NT2/D1 (cell line): ENCODE results near the gene TRAPPC4.

Experiments used
- DNase-seq: peaks from one replicate; pipeline ENCODE4 v3.0.0-alpha.2; 2011; ENCODE audit warnings: low read depth, low spot score
- H3K27me3 ChIP-seq: 2 replicates; pipeline ENCODE4 v1.6.0; 2011; ENCODE audit warnings: mild to moderate bottlenecking; ENCODE audit not compliant: insufficient read length, insufficient read depth
- H3K36me3 ChIP-seq: 2 replicates; pipeline ENCODE4 v1.6.1; 2011; ENCODE audit warnings: mild to moderate bottlenecking, low read length, mixed read lengths; ENCODE audit not compliant: insufficient read depth, insufficient read length
- H3K4me1 ChIP-seq: 2 replicates; pipeline ENCODE4 v1.5.1; 2011; ENCODE audit not compliant: insufficient read depth, insufficient read length
- H3K4me3 ChIP-seq: 2 replicates; pipeline ENCODE4 v1.5.1; 2011; ENCODE audit warnings: low read depth; ENCODE audit not compliant: insufficient read length
- H3K9ac ChIP-seq: 2 replicates; pipeline ENCODE4 v1.6.0; 2011; ENCODE audit warnings: low read depth; ENCODE audit not compliant: insufficient read length
- H3K9me3 ChIP-seq: 2 replicates; pipeline ENCODE4 v1.5.1; 2011; ENCODE audit warnings: mild to moderate bottlenecking, low read length; ENCODE audit not compliant: insufficient read depth
- SUZ12 ChIP-seq: IDR thresholded peaks from 2 replicates; pipeline ENCODE4 v1.6.1; 2011; ENCODE audit not compliant: insufficient read length, insufficient read depth; ENCODE audit errors: extremely low read depth
- YY1 ChIP-seq: IDR thresholded peaks from 2 replicates; pipeline ENCODE4 v1.6.1; 2011; ENCODE audit not compliant: insufficient read length, insufficient read depth
- ZNF274 ChIP-seq: IDR thresholded peaks from 2 replicates; pipeline ENCODE4 v1.6.1; 2011; ENCODE audit warnings: mild to moderate bottlenecking, low read depth, low read length

TRAPPC4 gene

DNA sequence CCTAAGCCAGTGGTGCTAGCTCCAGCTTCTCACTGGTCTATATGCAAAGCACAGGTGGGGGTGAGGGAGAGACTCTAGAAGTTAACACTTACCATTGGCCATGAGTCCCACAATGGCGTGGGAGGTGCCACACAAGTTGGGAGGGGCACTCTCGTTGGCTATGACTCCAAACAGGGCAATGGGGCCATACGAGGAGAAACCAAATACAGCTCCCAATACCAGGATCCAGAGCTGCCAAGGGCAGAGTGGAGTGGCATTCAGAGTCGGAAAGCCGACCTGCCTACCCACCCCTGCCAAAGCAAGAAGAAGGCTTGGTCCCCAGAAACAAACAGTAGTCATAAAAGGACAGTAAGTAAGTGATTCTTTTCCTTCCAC, 6.5 kb downstream of the TRAPPC4 start:
- peaks cover 11% of the 10 kb centered on the region for H3K4me1 ChIP-seq
- DNase-seq = no peak
- no peak overlapping the region for H3K4me3 ChIP-seq
- no peak overlapping the region for H3K9ac ChIP-seq
- TF ChIP-seq SUZ12 (no peak), YY1 (no peak), ZNF274 (no peak)
- peaks cover 76% of the 10 kb centered on the region for H3K36me3 ChIP-seq
- H3K27me3 ChIP-seq = no peaks in the 10 kb centered on the region
- H3K9me3 ChIP-seq = no peaks in the 10 kb centered on the region

DNA sequence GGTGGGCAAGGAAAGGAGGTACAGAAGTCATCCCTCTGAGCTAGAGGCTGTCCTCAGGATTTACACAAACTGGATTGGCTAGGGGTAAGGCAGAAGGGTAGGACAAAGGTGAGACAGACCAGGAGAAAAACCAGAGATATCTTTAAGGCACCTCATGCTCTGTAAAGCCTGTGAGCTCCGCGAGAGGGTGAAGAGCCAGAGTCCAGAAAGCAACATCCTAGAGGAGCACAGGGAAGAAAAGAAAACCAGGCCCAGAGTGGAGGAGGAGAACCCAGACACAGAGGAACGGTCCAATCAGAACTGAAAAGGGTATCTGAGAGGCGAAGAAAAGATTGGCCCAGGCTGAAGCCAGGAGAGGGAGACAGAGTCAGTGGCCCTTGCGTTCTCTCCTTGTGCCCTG, 7.0 kb downstream of the TRAPPC4 start:
- H3K36me3 ChIP-seq = peaks cover 73% of the 10 kb centered on the region
- peaks cover 10% of the 10 kb centered on the region for H3K4me1 ChIP-seq
- no peaks in the 10 kb centered on the region for H3K27me3 ChIP-seq
- H3K9me3 ChIP-seq = no peaks in the 10 kb centered on the region
- H3K4me3 ChIP-seq = no peak overlapping the region
- TF ChIP-seq ZNF274 (no peak), SUZ12 (no peak), YY1 (no peak)
- DNase-seq = no peak
- no peak overlapping the region for H3K9ac ChIP-seq

DNA sequence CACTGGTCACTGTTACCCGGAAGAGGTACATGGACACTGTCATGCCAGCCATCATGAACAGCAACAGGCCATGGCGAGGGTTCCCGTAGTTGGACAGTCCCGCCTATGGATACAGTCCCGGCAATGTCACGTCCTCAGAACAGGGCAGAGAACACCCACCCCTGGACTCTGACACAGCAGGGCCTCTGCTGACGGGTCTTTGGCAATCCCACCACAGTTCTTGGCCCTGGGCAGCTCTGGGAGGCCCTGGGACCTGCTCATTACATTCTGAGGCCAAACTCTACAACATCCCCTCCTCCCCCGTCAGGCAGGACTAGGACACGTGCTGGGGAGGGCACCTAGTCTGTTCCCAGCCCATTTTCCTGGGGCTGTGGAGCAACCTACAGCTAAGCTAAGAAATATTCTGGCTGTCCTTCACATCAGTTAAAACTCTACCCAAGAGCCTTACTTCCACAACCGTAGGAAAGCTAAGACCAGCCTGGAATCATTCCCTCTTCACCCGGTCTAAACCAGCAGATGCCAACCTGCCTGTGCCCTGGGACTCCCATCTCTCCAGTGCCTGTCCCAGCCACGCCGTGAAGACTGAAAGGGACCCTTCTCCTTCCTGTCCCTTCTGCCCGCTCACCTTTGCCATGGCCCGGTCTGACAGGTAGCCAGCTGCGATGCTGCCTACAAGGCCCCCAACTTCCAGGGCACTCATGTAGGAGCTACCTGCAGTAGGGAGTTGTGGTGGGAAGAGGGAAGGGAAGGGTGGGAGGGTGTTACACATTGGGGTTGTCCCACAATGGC, 7.6 kb downstream of the TRAPPC4 start:
- H3K4me1 ChIP-seq = peaks cover 10% of the 10 kb centered on the region
- DNase-seq = no peak
- H3K27me3 ChIP-seq = no peaks in the 10 kb centered on the region
- no peaks in the 10 kb centered on the region for H3K9me3 ChIP-seq
- peaks cover 70% of the 10 kb centered on the region for H3K36me3 ChIP-seq
- H3K9ac ChIP-seq = no peak overlapping the region
- TF ChIP-seq YY1 = no peak
- TF ChIP-seq ZNF274 = no peak
- no peak for TF ChIP-seq SUZ12
- H3K4me3 ChIP-seq = no peak overlapping the region

DNA sequence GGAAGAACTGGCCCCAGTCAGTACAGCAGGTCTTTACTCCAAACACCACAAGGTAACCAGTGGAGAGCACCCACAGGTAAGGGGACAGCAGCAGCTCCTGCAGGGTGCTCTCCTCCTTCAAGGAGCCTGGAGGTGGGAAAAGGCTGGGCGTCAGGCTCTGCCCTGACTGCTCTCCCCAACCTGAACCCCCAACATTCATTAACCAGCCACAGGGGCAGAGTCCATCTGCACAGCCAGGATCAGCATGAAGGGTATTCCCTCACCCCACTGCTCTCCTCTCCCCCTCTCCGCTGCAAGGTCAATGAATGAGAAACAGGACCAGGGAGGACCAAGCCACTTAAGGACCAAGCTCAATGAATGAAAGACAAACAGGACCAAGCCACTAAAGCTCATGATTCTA, 8.4 kb downstream of the TRAPPC4 start:
- Histone ChIP-seq H3K27me3 (no peaks in the 10 kb centered on the region), H3K9me3 (no peaks in the 10 kb centered on the region), H3K36me3 (peaks cover 62% of the 10 kb centered on the region), H3K9ac (no peak overlapping the region), H3K4me1 (peaks cover 10% of the 10 kb centered on the region), H3K4me3 (no peak overlapping the region)
- no peak for TF ChIP-seq ZNF274
- no peak for TF ChIP-seq SUZ12
- no peak for TF ChIP-seq YY1
- no peak for DNase-seq

DNA sequence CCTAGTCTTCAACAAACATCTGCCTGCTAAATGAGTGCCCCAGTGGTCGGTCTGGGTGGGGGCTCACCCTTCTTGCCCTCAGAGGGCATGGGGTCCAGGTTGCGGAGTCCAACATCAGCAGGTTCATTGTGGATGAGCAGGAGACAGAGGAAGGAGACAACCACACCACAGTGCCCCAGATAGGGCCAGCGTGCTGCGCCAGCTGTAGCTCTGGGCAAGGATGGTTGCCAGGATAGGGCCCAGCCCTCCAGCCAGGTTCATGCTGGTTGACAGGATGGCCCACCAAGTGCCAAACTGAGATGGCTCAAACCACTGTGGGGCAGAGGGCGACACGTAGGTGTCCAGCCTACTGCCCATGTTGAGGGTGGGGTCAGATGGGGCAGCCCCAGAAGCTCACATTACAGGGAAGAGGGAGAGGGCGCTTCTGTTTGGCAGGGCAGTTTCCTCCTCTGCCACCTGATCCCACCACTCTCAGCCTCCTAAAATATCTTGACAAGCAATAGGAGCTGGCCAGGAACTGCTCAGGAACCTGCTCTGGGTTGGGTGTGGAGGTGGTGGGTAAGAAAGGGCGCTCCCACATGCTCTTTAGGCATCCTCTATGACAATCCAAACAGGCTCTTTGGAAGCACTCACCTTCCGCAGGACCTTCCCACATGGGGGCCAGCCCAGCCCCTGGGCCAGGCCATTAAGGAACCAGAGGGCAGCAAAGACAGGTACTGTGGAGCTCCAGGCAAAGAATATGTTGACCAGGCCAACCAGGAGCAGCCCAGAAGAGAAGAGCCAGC, 9.2 kb downstream of the TRAPPC4 start:
- no peak for DNase-seq
- no peak for TF ChIP-seq YY1
- TF ChIP-seq ZNF274 = no peak
- TF ChIP-seq SUZ12 = no peak
- H3K4me1 ChIP-seq = peaks cover 10% of the 10 kb centered on the region
- H3K36me3 ChIP-seq = peaks cover 57% of the 10 kb centered on the region
- peak overlapping the region; percentile 1 for H3K9ac ChIP-seq
- H3K4me3 ChIP-seq = no peak overlapping the region
- no peaks in the 10 kb centered on the region for H3K9me3 ChIP-seq
- no peaks in the 10 kb centered on the region for H3K27me3 ChIP-seq

DNA sequence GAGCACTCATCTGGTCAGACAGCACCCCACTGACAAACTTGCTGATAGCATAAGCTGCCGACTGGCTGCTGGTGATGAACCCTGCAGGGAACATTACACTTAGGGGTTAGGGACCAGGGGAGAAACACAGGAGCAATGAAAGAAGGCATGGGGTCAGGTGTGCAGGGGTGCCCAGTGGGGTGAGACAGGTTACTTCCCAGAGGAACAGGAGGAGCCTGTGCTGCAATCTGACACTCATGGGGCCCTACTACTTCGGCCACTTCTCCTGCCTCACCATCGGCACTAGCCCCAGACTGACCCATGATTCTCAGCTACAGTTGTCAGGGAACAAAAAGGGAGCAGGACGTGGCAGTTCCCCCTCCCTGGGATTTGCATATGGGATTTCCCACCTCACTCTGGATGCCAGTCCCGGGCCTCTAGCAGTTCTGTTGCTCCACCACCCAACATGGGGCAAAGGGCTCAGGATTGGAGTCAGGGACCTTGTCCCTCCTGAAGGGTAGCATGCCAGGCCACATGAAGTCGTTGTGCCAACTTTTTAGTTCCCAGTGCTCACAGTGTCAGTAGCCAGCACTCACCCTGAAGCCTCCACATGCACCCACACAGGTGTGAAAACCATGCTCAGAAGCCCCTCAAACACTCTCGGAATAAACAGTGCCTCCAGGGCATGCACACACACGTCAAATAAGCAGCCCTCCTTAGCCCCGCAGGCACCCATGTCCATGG, 9.9 kb downstream of the TRAPPC4 start:
- H3K27me3 ChIP-seq = no peaks in the 10 kb centered on the region
- no peak for DNase-seq
- no peak overlapping the region for H3K4me3 ChIP-seq
- H3K9ac ChIP-seq = peak overlapping the region; percentile 82
- H3K36me3 ChIP-seq = peaks cover 52% of the 10 kb centered on the region
- H3K4me1 ChIP-seq = peaks cover 10% of the 10 kb centered on the region
- no peaks in the 10 kb centered on the region for H3K9me3 ChIP-seq
- TF ChIP-seq ZNF274 (no peak), SUZ12 (no peak), YY1 (no peak)

DNA sequence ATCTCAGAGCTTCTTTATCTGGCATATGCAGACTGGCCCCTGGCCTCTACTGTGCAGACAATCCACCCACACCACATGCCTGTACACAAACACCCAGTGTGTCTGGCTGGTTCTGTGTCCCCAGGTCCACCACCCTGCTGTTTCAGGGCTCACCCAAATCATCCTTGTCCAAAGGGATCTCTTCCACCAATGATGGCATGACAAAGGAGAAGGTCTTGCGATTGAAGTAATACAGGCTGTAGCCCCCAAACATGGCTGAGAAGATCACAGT, 10.4 kb downstream of the TRAPPC4 start:
- no peaks in the 10 kb centered on the region for H3K27me3 ChIP-seq
- H3K36me3 ChIP-seq = peaks cover 49% of the 10 kb centered on the region
- H3K9ac ChIP-seq = peak overlapping the region; percentile 82
- H3K4me3 ChIP-seq = no peak overlapping the region
- peaks cover 10% of the 10 kb centered on the region for H3K4me1 ChIP-seq
- no peaks in the 10 kb centered on the region for H3K9me3 ChIP-seq
- no peak for DNase-seq
- no peak for TF ChIP-seq ZNF274
- TF ChIP-seq YY1 = no peak
- no peak for TF ChIP-seq SUZ12
